IgD-negative memory B cell (primary cell): ENCODE results near the gene SMAD4. TPM values are rescaled to one million over a fixed set of nuclear protein-coding genes. Genes with fewer than 3 reads are reported as not detected.

Experiments used
- H3K27ac Mint-ChIP-seq, 3 donors: one replicate each; pipeline ENCODE4 v1.8.0; 2020 to 2022; ENCODE audit warnings: mild to moderate bottlenecking in 3 of 3, mixed read lengths in 3 of 3, moderate library complexity in 1 of 3
- H3K27me3 Mint-ChIP-seq: one replicate; pipeline ENCODE4 v1.8.0; 2021; ENCODE audit warnings: mixed read lengths
- H3K36me3 Mint-ChIP-seq: one replicate; pipeline ENCODE4 v1.8.0; 2020; ENCODE audit warnings: mild to moderate bottlenecking, mixed read lengths
- H3K4me1 Mint-ChIP-seq, 3 donors: one replicate each; pipeline ENCODE4 v1.8.0; 2020 to 2022; ENCODE audit warnings: mixed read lengths in 3 of 3, mild to moderate bottlenecking in 1 of 3
- H3K4me3 Mint-ChIP-seq, 4 donors: one replicate each; pipeline ENCODE4 v1.8.0; 2020 to 2022; ENCODE audit warnings: mild to moderate bottlenecking in 4 of 4, mixed read lengths in 4 of 4, moderate library complexity in 3 of 4
- H3K9me3 Mint-ChIP-seq, 3 donors: one replicate each; pipeline ENCODE4 v1.8.0; 2020 to 2021; ENCODE audit warnings: mixed read lengths in 3 of 3, mild to moderate bottlenecking in 1 of 3
- polyA plus RNA-seq: library from polyadenylated mRNA; unstranded; fragments of 300-500 nt; fragmentation: Illumina TruSeq; gene quantifications from one replicate; pipeline ENCODE4 v1.2.3, GENCODE V29; 2021

Gene SMAD4
- polyA plus RNA-seq, 1 donor from 2014 or later, result 54.7 TPM

DNA sequence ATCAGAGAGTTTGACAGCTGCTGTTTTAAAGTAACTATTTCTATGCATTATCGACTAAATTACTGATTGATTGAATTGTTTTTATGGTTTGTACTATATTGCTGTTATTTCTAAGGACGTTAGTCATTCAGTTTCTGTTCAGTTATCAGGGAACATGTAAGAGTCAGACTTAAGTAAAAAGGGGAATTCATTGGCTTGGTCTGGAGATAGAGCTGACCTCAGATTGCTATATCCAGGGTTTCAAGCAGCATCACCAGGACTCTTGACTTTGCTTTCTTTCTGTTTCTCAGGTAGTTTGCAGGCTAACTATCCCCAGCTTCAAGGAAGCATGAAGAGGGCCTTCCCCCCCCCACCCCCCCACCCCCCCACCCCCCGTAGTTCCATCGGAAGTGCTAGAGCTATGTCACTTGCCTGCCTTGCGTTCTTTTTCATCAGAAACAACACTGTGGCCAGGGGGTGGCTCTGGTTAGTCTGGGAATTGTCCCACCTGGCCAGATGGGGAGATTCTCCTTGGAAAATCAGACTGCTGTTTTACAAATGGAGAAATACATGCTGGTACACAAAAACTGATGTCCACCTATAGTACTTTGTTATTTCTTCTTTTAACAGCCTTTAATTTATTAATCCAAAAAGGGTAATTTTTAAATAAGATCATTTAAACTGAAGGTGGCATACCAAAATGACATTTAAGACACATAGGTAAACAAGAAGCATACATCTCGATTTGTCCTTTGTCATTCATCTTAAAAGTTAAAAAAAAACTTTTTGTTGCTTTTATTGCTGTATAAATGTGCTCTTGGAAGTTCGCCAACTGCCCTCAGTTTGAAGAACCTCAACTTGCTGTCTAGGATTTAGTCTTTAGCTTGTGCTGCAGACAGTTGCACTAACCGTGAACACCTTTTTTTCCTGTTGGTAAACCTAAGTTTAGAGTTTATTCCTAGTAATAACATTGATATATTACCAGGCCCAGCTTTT is 9.4 kb downstream of the SMAD4 start:
- peaks cover 46 to 68% (median 63%) of the 10 kb centered on the region in 3 donors for H3K4me1 Mint-ChIP-seq

GRCh38 chr18:51041677-51042352 is 11.8 kb downstream of the SMAD4 start:
- Mint-ChIP-seq H3K4me1 (peaks cover 52 to 63% (median 61%) of the 10 kb centered on the region in 3 donors), H3K4me3 (no peak overlapping the region), H3K27me3 (no peaks in the 10 kb centered on the region), H3K36me3 (no peaks in the 10 kb centered on the region), H3K27ac (peak overlapping the region in 1 of 3 donors; percentile 55), H3K9me3 (no peaks in the 10 kb centered on the region)

More for the DNA sequence above, 9.4 kb downstream of the SMAD4 start:
- Mint-ChIP-seq H3K27ac (peak overlapping the region in 1 of 3 donors; percentile 8), H3K36me3 (no peaks in the 10 kb centered on the region), H3K27me3 (no peaks in the 10 kb centered on the region), H3K4me3 (peak overlapping the region in 2 of 4 donors; percentile 2 to 12), H3K9me3 (no peaks in the 10 kb centered on the region)

GRCh38 chr18:51044928-51045585 is 15.0 kb downstream of the SMAD4 start:
- H3K36me3 Mint-ChIP-seq, result peaks cover 3% of the 10 kb centered on the region
- H3K4me3 Mint-ChIP-seq, result peak overlapping the region in 2 of 4 donors; percentile 1 to 23
- H3K27me3 Mint-ChIP-seq, result no peaks in the 10 kb centered on the region
- peaks cover 35 to 47% (median 42%) of the 10 kb centered on the region in 3 donors for H3K4me1 Mint-ChIP-seq
- no peaks in the 10 kb centered on the region for H3K9me3 Mint-ChIP-seq
- peak overlapping the region in 2 of 3 donors; percentile 11 to 25 for H3K27ac Mint-ChIP-seq

DNA sequence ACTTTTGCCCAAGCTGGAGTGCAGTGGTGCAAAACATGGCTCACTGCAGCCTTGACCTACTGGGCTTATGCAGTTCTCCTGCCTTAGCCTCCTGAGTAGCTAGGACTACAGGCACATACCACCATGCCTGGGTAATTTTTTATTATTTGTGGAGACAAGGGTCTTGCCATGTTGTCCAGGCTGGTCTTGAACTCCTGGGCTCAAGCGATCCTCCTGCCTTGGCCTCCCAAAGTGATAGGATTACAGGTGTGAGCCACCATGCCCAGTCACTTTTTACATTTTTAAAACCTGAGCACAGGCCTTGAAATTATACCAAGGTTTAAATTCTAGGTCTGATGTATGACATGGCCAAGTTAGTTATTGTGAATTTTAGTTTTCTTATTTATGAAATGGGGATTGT is 18.2 kb downstream of the SMAD4 start:
- Mint-ChIP-seq H3K36me3 (peaks cover 3% of the 10 kb centered on the region), H3K4me3 (no peak overlapping the region), H3K27me3 (no peaks in the 10 kb centered on the region), H3K9me3 (no peaks in the 10 kb centered on the region), H3K4me1 (peaks cover 30 to 36% (median 31%) of the 10 kb centered on the region in 3 donors), H3K27ac (peak overlapping the region in 1 of 3 donors; percentile 59)

DNA sequence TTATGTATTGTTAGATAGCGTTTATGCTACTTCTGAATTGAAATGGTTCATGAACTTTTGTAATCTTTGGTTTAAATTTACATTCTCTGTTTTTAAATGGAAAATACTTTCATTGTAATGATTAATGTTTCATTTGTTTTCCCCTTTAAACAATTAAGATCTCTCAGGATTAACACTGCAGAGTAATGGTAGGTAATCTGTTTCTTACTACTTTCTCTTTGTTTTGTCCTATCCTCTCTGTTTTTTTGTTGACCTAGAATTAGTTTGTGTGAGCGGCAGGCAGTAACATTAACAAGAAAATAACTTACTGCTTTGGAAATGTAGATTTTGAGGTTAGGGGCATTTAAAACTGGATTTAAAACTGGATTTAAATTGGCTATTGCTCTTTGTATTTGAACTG is 19.1 kb downstream of the SMAD4 start:
- Mint-ChIP-seq H3K4me1 (peaks cover 32 to 36% (median 34%) of the 10 kb centered on the region in 3 donors), H3K4me3 (no peak overlapping the region), H3K36me3 (peaks cover 3% of the 10 kb centered on the region), H3K27ac (no peak overlapping the region), H3K9me3 (no peaks in the 10 kb centered on the region), H3K27me3 (no peaks in the 10 kb centered on the region)

- H3K36me3 Mint-ChIP-seq, result peaks cover 3% of the 10 kb centered on the region
- H3K4me1 Mint-ChIP-seq, result peaks cover 18 to 22% (median 21%) of the 10 kb centered on the region in 3 donors
- no peak overlapping the region for H3K4me3 Mint-ChIP-seq
- no peaks in the 10 kb centered on the region for H3K9me3 Mint-ChIP-seq
- H3K27me3 Mint-ChIP-seq, result no peaks in the 10 kb centered on the region
- peak overlapping the region in 2 of 3 donors; percentile 8 to 37 for H3K27ac Mint-ChIP-seq
These were observed 21.2 kb downstream of the SMAD4 start for GRCh38 chr18:51051105-51051712.

DNA sequence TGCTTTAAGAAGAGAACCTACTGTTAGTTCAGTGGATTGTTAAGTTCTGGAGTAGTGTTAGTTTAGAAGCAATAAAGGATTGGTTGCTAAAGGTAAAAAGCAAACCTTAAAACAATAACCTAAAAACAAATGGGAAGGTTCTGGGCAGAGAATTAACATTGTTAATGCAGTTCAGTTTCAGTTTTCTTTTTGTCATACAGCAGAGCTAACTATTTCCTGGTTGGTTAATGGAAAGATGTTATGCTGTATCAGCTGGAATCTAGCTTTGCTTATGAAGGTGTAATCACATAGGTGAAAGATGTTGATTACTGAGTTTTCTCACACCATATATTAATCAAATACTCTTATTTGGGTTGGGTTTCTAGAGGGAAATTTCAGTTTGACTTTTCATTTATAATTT is 23.8 kb downstream of the SMAD4 start:
- Mint-ChIP-seq H3K27me3 (no peaks in the 10 kb centered on the region), H3K36me3 (peaks cover 2% of the 10 kb centered on the region), H3K4me3 (no peak overlapping the region), H3K4me1 (peaks cover 16 to 22% (median 19%) of the 10 kb centered on the region in 3 donors), H3K9me3 (no peaks in the 10 kb centered on the region), H3K27ac (peak overlapping the region in 2 of 3 donors; percentile 2 to 85)

GRCh38 chr18:51054764-51055163 is 24.8 kb downstream of the SMAD4 start:
- Mint-ChIP-seq H3K27ac (no peak overlapping the region), H3K4me1 (peaks cover 16 to 22% (median 19%) of the 10 kb centered on the region in 3 donors), H3K4me3 (no peak overlapping the region), H3K9me3 (no peaks in the 10 kb centered on the region), H3K36me3 (peaks cover 3% of the 10 kb centered on the region), H3K27me3 (no peaks in the 10 kb centered on the region)

GRCh38 chr18:51059969-51060368 is 30.0 kb downstream of the SMAD4 start:
- Mint-ChIP-seq H3K4me1 (peaks cover 0 to 3% (median 0%) of the 10 kb centered on the region in 3 donors), H3K27ac (no peak overlapping the region), H3K36me3 (peaks cover 15% of the 10 kb centered on the region), H3K4me3 (no peak overlapping the region), H3K27me3 (no peaks in the 10 kb centered on the region), H3K9me3 (no peaks in the 10 kb centered on the region)

DNA sequence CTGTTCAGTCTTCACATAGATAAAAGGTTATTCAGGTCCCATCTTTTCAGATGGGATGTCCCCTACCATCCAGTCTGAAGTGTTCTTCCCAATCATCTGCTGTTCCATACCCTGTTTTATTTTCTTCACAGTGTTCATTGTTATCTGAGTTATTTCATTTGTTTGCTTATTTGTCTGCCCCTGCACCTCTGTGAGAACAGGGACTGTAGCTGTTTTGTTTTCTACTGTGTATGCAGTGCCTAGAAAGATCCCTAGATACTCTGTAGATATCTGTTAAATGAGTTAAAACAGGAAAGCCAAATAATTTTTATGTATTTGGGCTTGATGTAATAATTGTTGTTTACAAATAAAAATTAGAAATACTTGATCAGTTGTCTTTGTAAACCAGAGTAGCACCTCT is 34.2 kb downstream of the SMAD4 start:
- no peak overlapping the region for H3K4me3 Mint-ChIP-seq
- peaks cover 13% of the 10 kb centered on the region for H3K36me3 Mint-ChIP-seq
- peak overlapping the region in 1 of 3 donors; percentile 73 for H3K27ac Mint-ChIP-seq
- H3K4me1 Mint-ChIP-seq, result peaks cover 0 to 3% (median 0%) of the 10 kb centered on the region in 3 donors
- H3K9me3 Mint-ChIP-seq, result no peaks in the 10 kb centered on the region
- no peaks in the 10 kb centered on the region for H3K27me3 Mint-ChIP-seq

GRCh38 chr18:51066273-51066672 is 36.3 kb downstream of the SMAD4 start:
- Mint-ChIP-seq H3K27me3 (no peaks in the 10 kb centered on the region), H3K36me3 (peaks cover 13% of the 10 kb centered on the region), H3K9me3 (no peaks in the 10 kb centered on the region), H3K27ac (no peak overlapping the region), H3K4me1 (peaks cover 0 to 4% (median 3%) of the 10 kb centered on the region in 3 donors), H3K4me3 (no peak overlapping the region)

DNA sequence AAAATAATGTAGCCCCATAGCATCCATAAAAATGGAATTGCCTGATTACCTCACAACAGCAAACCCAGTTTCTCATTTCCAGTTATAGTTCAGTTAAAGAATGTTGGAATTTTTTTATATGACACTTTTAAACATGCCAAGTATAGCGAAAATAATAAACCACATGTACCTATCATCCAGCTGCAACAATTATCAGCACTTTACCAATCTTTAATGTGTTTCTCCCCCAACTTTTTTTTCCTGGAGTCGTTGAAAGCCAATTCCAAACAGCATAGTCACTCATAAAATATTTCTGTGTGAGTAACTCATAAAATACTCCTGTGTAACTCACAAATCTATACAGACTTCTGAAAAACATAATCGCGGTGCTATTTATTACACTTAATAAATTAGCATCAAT is 38.1 kb downstream of the SMAD4 start:
- Mint-ChIP-seq H3K4me3 (no peak overlapping the region), H3K36me3 (peaks cover 7% of the 10 kb centered on the region), H3K4me1 (peaks cover 4 to 6% (median 4%) of the 10 kb centered on the region in 3 donors), H3K27me3 (no peaks in the 10 kb centered on the region), H3K9me3 (no peaks in the 10 kb centered on the region), H3K27ac (no peak overlapping the region)

- Mint-ChIP-seq H3K36me3 (peaks cover 7% of the 10 kb centered on the region), H3K4me1 (peaks cover 16 to 17% (median 17%) of the 10 kb centered on the region in 3 donors), H3K9me3 (no peaks in the 10 kb centered on the region)
These were observed 39.9 kb downstream of the SMAD4 start for GRCh38 chr18:51069885-51070284.

DNA sequence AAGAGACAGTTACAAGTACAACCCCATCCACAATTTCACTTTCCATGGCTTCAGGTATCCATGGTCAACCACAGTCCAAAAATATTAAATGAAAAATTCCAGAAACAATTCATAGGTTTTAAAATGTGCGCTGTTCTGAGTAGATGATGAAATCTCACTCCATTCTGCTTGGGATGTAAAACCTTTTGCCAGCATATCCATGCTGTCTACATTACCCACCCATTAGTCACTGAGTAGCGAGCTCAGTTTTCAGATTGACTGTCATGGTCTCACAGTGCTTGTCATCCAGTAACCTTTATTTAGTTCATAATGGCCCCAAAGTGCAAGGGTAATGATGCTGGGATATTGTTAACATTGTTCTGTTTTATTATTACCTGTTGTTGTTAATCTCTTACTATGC is 40.5 kb downstream of the SMAD4 start:
- Mint-ChIP-seq H3K27me3 (no peaks in the 10 kb centered on the region), H3K4me1 (peaks cover 18 to 20% (median 18%) of the 10 kb centered on the region in 3 donors), H3K27ac (no peak overlapping the region), H3K9me3 (no peaks in the 10 kb centered on the region), H3K36me3 (peaks cover 7% of the 10 kb centered on the region), H3K4me3 (no peak overlapping the region)

More at GRCh38 chr18:51069885-51070284, 39.9 kb downstream of the SMAD4 start:
- Mint-ChIP-seq H3K27ac (no peak overlapping the region), H3K4me3 (no peak overlapping the region), H3K27me3 (no peaks in the 10 kb centered on the region)
